HEK293 (cell line): ENCODE results near the gene FAM20B.

Experiments used
- CTCF ChIA-PET: fragments of 350-600 bp; formaldehyde crosslinking; extraction: SDS; loops from one replicate; lab custom pipeline; 2021; ENCODE audit warnings: antibody characterized with exemption; lab: Yijun Ruan, JAX
- POLR2A ChIA-PET: fragments of 300-600 bp; formaldehyde crosslinking; extraction: SDS; loops from one replicate; lab custom pipeline; 2020; ENCODE audit warnings: antibody characterized with exemption, inconsistent platforms; lab: Yijun Ruan, JAX
- H3K27ac ChIP-seq: fragments of 200-500 bp; sonication (Bioruptor generic); 2 replicates; pipeline ENCODE4 v1.5.1; 2014; ENCODE audit warnings: low read depth, low read length, control low read depth, inconsistent platforms; ENCODE audit errors: extremely low read depth
- H3K36me3 ChIP-seq, 2 experiments: fragments of 200-500 bp in 1 of 2; sonication (Bioruptor generic) in 1 of 2; 1 replicate in 1 of 2; 2 replicates in 1 of 2; pipeline ENCODE4 v1.5.1; 2014 to 2017; ENCODE audit warnings: inconsistent platforms in 2 of 2, low read length in 2 of 2; ENCODE audit not compliant: control insufficient read depth in 2 of 2, insufficient read depth in 1 of 2
- H3K4me1 ChIP-seq: fragments of 200-500 bp; sonication (Bioruptor generic); 2 replicates; pipeline ENCODE4 v1.5.1; 2014; ENCODE audit warnings: mild to moderate bottlenecking, low read length, inconsistent platforms; ENCODE audit not compliant: control insufficient read depth, insufficient read depth
- H3K4me3 ChIP-seq: 2 replicates; pipeline ENCODE4 v1.5.1; 2011; ENCODE audit warnings: low read depth, mild to moderate bottlenecking, control low read depth, low read length, moderate library complexity
- H3K9me3 ChIP-seq: fragments of 200-500 bp; sonication (Bioruptor generic); 2 replicates; pipeline ENCODE4 v1.5.1; 2014; ENCODE audit warnings: low read depth, low read length, inconsistent platforms; ENCODE audit not compliant: control insufficient read depth, insufficient read depth
- GFI1B ChIP-seq: fragments of 450-650 bp; formaldehyde crosslinking; IDR thresholded peaks from 2 replicates; pipeline ENCODE4 v1.5.1; 2016; ENCODE audit warnings: missing biosample characterization, missing genetic modification characterization
- GLIS2 ChIP-seq: fragments of 450-650 bp; formaldehyde crosslinking; IDR thresholded peaks from 2 replicates; pipeline ENCODE4 v1.5.1; 2016; ENCODE audit warnings: missing biosample characterization, missing genetic modification characterization
- KLF16 ChIP-seq: fragments of 450-650 bp; formaldehyde crosslinking; IDR thresholded peaks from 2 replicates; pipeline ENCODE4 v1.5.1; 2017; ENCODE audit warnings: missing biosample characterization, missing genetic modification characterization
- KLF9 ChIP-seq: fragments of 450-650 bp; formaldehyde crosslinking; IDR thresholded peaks from 2 replicates; pipeline ENCODE4 v1.5.1; 2016; ENCODE audit warnings: missing biosample characterization, missing genetic modification characterization, low read depth
- WT1 ChIP-seq: fragments of 450-650 bp; formaldehyde crosslinking; IDR thresholded peaks from 2 replicates; pipeline ENCODE4 v1.5.1; 2016; ENCODE audit warnings: missing biosample characterization, missing genetic modification characterization
- YY1 ChIP-seq: fragments of 450-650 bp; formaldehyde crosslinking; IDR thresholded peaks from 2 replicates; pipeline ENCODE4 v1.5.1; 2018; ENCODE audit warnings: missing biosample characterization, missing genetic modification characterization
- ZBTB21 ChIP-seq: fragments of 450-650 bp; formaldehyde crosslinking; IDR thresholded peaks from 2 replicates; pipeline ENCODE4 v1.5.1; 2017; ENCODE audit warnings: missing biosample characterization, missing genetic modification characterization
- ZBTB48 ChIP-seq: fragments of 450-650 bp; formaldehyde crosslinking; IDR thresholded peaks from 2 replicates; pipeline ENCODE4 v1.5.1; 2016; ENCODE audit warnings: missing biosample characterization, missing genetic modification characterization
- ZBTB8A ChIP-seq: fragments of 450-650 bp; formaldehyde crosslinking; IDR thresholded peaks from 2 replicates; pipeline ENCODE4 v1.5.1; 2016; ENCODE audit warnings: missing biosample characterization, missing genetic modification characterization
- ZEB2 ChIP-seq: fragments of 450-650 bp; formaldehyde crosslinking; IDR thresholded peaks from 2 replicates; pipeline ENCODE4 v1.5.1; 2016; ENCODE audit warnings: missing biosample characterization, missing genetic modification characterization
- ZFP69B ChIP-seq: fragments of 450-650 bp; formaldehyde crosslinking; IDR thresholded peaks from 2 replicates; pipeline ENCODE4 v1.5.1; 2016; ENCODE audit warnings: missing biosample characterization, missing genetic modification characterization
- ZNF335 ChIP-seq: fragments of 450-650 bp; formaldehyde crosslinking; conservative IDR thresholded peaks from 2 replicates; pipeline ENCODE4 v1.5.1; 2016; ENCODE audit warnings: missing biosample characterization, missing genetic modification characterization
- ZNF354C ChIP-seq: fragments of 450-650 bp; formaldehyde crosslinking; IDR thresholded peaks from 2 replicates; pipeline ENCODE4 v1.5.1; 2016; ENCODE audit warnings: missing biosample characterization, missing genetic modification characterization, low read depth, borderline replicate concordance
- ZNF391 ChIP-seq: fragments of 450-650 bp; formaldehyde crosslinking; IDR thresholded peaks from 2 replicates; pipeline ENCODE4 v1.5.1; 2016; ENCODE audit warnings: low read depth, missing biosample characterization, missing genetic modification characterization, borderline replicate concordance
- ZNF423 ChIP-seq: fragments of 450-650 bp; formaldehyde crosslinking; IDR thresholded peaks from 2 replicates; pipeline ENCODE4 v1.5.1; 2016; ENCODE audit warnings: missing biosample characterization, missing genetic modification characterization
- ZNF501 ChIP-seq: fragments of 450-650 bp; formaldehyde crosslinking; IDR thresholded peaks from 2 replicates; pipeline ENCODE4 v1.5.1; 2016; ENCODE audit warnings: missing biosample characterization, missing genetic modification characterization
- ZNF561 ChIP-seq: fragments of 450-650 bp; IDR thresholded peaks from 2 replicates; pipeline ENCODE4 v1.5.1; 2018; ENCODE audit warnings: missing biosample characterization, missing genetic modification characterization, borderline replicate concordance
- ZNF645 ChIP-seq: fragments of 450-650 bp; formaldehyde crosslinking; IDR thresholded peaks from 2 replicates; pipeline ENCODE4; 2016; ENCODE audit warnings: missing biosample characterization, missing genetic modification characterization
- ZNF677 ChIP-seq: fragments of 450-650 bp; IDR thresholded peaks from 2 replicates; pipeline ENCODE4 v1.5.0; 2018; ENCODE audit warnings: missing biosample characterization, mild to moderate bottlenecking, missing genetic modification characterization, moderate library complexity
- ZNF707 ChIP-seq: fragments of 450-650 bp; formaldehyde crosslinking; IDR thresholded peaks from 2 replicates; pipeline ENCODE4 v1.5.1; 2016; ENCODE audit warnings: missing biosample characterization, missing genetic modification characterization
- ZNF776 ChIP-seq: fragments of 450-650 bp; formaldehyde crosslinking; IDR thresholded peaks from 2 replicates; pipeline ENCODE4 v1.5.0; 2017; ENCODE audit warnings: missing biosample characterization, missing genetic modification characterization, borderline replicate concordance
- ZSCAN30 ChIP-seq: fragments of 450-650 bp; IDR thresholded peaks from 2 replicates; pipeline ENCODE4 v1.5.1; 2018; ENCODE audit warnings: missing biosample characterization, mild to moderate bottlenecking, missing genetic modification characterization, moderate library complexity
- ZXDB ChIP-seq: fragments of 450-650 bp; formaldehyde crosslinking; IDR thresholded peaks from 2 replicates; pipeline ENCODE4 v1.5.1; 2016; ENCODE audit warnings: missing biosample characterization, missing genetic modification characterization
- TF ChIP-seq, protein P1 (sequence below): fragments of 450-650 bp; formaldehyde crosslinking; IDR thresholded peaks from 2 replicates; pipeline ENCODE4 v1.5.1; 2017; ENCODE audit warnings: missing biosample characterization, missing genetic modification characterization
- TF ChIP-seq, protein P2 (sequence below): fragments of 450-650 bp; formaldehyde crosslinking; optimal IDR thresholded peaks from 2 replicates; pipeline ENCODE3; 2016; ENCODE audit warnings: missing biosample characterization, mild to moderate bottlenecking, missing genetic modification characterization
- TF ChIP-seq, protein P3 (sequence below): fragments of 450-650 bp; formaldehyde crosslinking; IDR thresholded peaks from 2 replicates; pipeline ENCODE4 v1.5.1; 2016; ENCODE audit warnings: missing biosample characterization, missing genetic modification characterization
- TF ChIP-seq, protein P4 (sequence below): fragments of 450-650 bp; formaldehyde crosslinking; IDR thresholded peaks from 2 replicates; pipeline ENCODE4 v1.5.1; 2016; ENCODE audit warnings: missing biosample characterization, missing genetic modification characterization
- TF ChIP-seq, protein P5 (sequence below): fragments of 450-650 bp; formaldehyde crosslinking; IDR thresholded peaks from 2 replicates; pipeline ENCODE4 v1.5.1; 2016; ENCODE audit warnings: missing biosample characterization, missing genetic modification characterization

The FAM20B gene

DNA sequence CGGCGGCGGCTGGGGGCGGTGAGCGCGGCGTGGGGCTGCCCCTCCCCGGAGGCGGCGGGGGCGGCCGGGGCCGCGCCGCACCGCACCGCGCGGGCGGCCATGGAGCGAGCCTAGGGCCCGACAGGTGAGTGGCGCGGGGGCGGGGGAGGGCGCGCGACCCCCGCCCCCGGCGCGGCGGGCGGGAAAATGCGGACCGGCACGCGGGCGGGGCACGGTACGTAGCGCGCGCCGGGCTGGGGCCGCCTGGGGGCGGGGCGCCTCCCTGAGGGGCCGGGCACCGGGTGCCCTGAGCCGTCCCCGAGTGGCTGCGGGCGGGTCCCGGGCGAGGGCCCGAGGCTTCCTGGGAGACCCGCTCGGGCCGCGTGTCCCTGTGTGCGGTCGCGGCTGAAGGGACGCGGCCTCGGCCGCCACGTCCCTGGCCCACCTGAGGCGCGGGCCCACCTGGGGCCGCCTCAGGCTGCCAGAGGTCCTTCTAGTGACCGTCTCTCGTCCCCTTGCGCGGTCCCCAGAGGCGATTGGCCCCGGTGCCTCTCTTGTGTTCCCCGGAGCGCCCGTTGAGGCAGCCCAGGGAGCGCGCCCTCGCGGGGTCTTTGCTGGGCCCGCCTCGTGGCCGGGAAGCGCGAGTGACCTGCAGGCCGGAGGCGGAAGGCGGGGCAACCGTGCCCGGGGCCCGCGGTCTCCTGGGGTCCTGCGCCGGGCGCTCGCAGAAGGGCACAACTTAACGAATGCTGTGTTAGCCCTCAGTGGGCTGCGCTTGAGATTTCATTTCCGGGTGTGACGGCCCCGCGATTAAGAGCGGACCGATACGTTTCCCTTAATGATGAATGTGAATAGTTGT is 500 bp downstream of the FAM20B start:
- Histone ChIP-seq H3K4me3 (peak overlapping the region; percentile 63), H3K36me3 (no peaks in the 10 kb centered on the region), H3K27ac (peak overlapping the region; percentile 89), H3K9me3 (no peaks in the 10 kb centered on the region), H3K4me1 (peaks cover 18% of the 10 kb centered on the region; the same call in 1 of the 2 replicates)
- CTCF ChIA-PET = interaction anchor here (1.3 kb wide), 1 partner anchor 258 kb away, joined by 3 read pairs; no protein-coding TSS in a partner anchor
- POLR2A ChIA-PET = interaction anchor here (0.5 to 1.0 kb wide), 2 partner anchors 9 to 278 kb away, joined by 4 read pairs; no protein-coding TSS in a partner anchor
- TF ChIP-seq, protein P1, sequence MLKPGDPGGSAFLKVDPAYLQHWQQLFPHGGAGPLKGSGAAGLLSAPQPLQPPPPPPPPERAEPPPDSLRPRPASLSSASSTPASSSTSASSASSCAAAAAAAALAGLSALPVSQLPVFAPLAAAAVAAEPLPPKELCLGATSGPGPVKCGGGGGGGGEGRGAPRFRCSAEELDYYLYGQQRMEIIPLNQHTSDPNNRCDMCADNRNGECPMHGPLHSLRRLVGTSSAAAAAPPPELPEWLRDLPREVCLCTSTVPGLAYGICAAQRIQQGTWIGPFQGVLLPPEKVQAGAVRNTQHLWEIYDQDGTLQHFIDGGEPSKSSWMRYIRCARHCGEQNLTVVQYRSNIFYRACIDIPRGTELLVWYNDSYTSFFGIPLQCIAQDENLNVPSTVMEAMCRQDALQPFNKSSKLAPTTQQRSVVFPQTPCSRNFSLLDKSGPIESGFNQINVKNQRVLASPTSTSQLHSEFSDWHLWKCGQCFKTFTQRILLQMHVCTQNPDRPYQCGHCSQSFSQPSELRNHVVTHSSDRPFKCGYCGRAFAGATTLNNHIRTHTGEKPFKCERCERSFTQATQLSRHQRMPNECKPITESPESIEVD (tag by site-specific recombination) = no peak
- peak; percentile 81 for TF ChIP-seq ZFP69B (tag by site-specific recombination)
- peak; percentile 90; the same call in 1 of the 2 replicates for TF ChIP-seq ZNF561 (tag by site-specific recombination)
- TF ChIP-seq, protein P2, sequence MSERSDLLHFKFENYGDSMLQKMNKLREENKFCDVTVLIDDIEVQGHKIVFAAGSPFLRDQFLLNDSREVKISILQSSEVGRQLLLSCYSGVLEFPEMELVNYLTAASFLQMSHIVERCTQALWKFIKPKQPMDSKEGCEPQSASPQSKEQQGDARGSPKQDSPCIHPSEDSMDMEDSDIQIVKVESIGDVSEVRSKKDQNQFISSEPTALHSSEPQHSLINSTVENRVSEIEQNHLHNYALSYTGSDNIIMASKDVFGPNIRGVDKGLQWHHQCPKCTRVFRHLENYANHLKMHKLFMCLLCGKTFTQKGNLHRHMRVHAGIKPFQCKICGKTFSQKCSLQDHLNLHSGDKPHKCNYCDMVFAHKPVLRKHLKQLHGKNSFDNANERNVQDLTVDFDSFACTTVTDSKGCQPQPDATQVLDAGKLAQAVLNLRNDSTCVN (tag by site-specific recombination) = peak; percentile 98
- TF ChIP-seq, protein P3, sequence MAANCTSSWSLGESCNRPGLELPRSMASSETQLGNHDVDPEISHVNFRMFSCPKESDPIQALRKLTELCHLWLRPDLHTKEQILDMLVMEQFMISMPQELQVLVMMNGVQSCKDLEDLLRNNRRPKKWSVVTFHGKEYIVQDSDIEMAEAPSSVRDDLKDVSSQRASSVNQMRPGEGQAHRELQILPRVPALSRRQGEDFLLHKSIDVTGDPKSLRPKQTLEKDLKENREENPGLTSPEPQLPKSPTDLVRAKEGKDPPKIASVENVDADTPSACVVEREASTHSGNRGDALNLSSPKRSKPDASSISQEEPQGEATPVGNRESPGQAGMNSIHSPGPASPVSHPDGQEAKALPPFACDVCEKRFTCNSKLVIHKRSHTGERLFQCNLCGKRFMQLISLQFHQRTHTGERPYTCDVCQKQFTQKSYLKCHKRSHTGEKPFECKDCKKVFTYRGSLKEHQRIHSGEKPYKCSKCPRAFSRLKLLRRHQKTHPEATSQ (tag by site-specific recombination) = 0 out of 2 replicates have a peak, but pooled peaks have one; percentile 50
- TF ChIP-seq, protein P4, sequence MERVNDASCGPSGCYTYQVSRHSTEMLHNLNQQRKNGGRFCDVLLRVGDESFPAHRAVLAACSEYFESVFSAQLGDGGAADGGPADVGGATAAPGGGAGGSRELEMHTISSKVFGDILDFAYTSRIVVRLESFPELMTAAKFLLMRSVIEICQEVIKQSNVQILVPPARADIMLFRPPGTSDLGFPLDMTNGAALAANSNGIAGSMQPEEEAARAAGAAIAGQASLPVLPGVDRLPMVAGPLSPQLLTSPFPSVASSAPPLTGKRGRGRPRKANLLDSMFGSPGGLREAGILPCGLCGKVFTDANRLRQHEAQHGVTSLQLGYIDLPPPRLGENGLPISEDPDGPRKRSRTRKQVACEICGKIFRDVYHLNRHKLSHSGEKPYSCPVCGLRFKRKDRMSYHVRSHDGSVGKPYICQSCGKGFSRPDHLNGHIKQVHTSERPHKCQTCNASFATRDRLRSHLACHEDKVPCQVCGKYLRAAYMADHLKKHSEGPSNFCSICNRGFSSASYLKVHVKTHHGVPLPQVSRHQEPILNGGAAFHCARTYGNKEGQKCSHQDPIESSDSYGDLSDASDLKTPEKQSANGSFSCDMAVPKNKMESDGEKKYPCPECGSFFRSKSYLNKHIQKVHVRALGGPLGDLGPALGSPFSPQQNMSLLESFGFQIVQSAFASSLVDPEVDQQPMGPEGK (tag by site-specific recombination) = peak; percentile 61
- TF ChIP-seq ZNF423 (tag by site-specific recombination) = 0 out of 2 replicates have a peak, but pooled peaks have one; percentile 38
- TF ChIP-seq KLF9 (tag by site-specific recombination) = peak; percentile 45
- TF ChIP-seq ZSCAN30 = peak; percentile 75
- TF ChIP-seq ZNF677 = no peak
- TF ChIP-seq ZNF335 (tag by site-specific recombination) = peak; percentile 88
- TF ChIP-seq WT1 (tag by site-specific recombination) = no peak
- TF ChIP-seq ZNF776 (tag by site-specific recombination) = no peak
- peak; percentile 72 for TF ChIP-seq ZEB2 (tag by site-specific recombination)
- peak; percentile 71 for TF ChIP-seq KLF16 (tag by site-specific recombination)
- TF ChIP-seq ZNF645 = no peak
- TF ChIP-seq, protein P5, sequence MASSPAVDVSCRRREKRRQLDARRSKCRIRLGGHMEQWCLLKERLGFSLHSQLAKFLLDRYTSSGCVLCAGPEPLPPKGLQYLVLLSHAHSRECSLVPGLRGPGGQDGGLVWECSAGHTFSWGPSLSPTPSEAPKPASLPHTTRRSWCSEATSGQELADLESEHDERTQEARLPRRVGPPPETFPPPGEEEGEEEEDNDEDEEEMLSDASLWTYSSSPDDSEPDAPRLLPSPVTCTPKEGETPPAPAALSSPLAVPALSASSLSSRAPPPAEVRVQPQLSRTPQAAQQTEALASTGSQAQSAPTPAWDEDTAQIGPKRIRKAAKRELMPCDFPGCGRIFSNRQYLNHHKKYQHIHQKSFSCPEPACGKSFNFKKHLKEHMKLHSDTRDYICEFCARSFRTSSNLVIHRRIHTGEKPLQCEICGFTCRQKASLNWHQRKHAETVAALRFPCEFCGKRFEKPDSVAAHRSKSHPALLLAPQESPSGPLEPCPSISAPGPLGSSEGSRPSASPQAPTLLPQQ (tag by site-specific recombination) = peak; percentile 93
- peak; percentile 99 for TF ChIP-seq ZBTB8A
- TF ChIP-seq ZNF707 = no peak
- peak; percentile 89 for TF ChIP-seq GLIS2 (tag by site-specific recombination)
- TF ChIP-seq ZXDB (tag by site-specific recombination) = peak; percentile 65
- TF ChIP-seq ZNF354C = no peak
- TF ChIP-seq YY1 (tag by site-specific recombination) = peak; percentile 34; the same call in 1 of the 2 replicates
- no peak for TF ChIP-seq ZNF391 (tag by site-specific recombination)
- TF ChIP-seq ZBTB48 (tag by site-specific recombination) = peak; percentile 85; the same call in 1 of the 2 replicates
- no peak for TF ChIP-seq GFI1B (tag by site-specific recombination)
- TF ChIP-seq ZNF501 (tag by site-specific recombination) = peak; percentile 56
- no peak for TF ChIP-seq ZBTB21
